PC-3 (cell line): Measurements from ENCODE around the gene IWS1. TPM values are rescaled to one million over a fixed set of nuclear protein-coding genes. Genes with fewer than 3 reads are reported as not detected.

Experiments
- ATAC-seq: fragments of 200-7000 bp; cut with Tn5 transposase; 2 replicates; pipeline ENCODE4 v1.9.1; 2020; ENCODE audit warnings: mild to moderate bottlenecking, moderate library complexity
- BruUV-seq: library from RNA; stranded (reverse); fragments of 400-500 nt; replicated peaks from 2 replicates; lab custom pipeline; 2021; lab: Mats Ljungman, UMichigan
- CTCF ChIA-PET: fragments of 300-600 bp; sonication (Branson Sonifier 250); formaldehyde crosslinking; loops from one replicate; lab custom pipeline; 2022; ENCODE audit warnings: antibody characterized with exemption; lab: Charles Lee
- POLR2A ChIA-PET: fragments of 300-600 bp; sonication (Branson Sonifier 250); formaldehyde crosslinking; loops from one replicate; lab custom pipeline; 2022; ENCODE audit warnings: antibody characterized with exemption; ENCODE audit not compliant: unreplicated experiment; lab: Charles Lee
- DNase-seq: peaks from one replicate; pipeline ENCODE4 v3.0.0-alpha.2; 2015
- H2AFZ ChIP-seq: fragments of 300-600 bp; sonication (generic); 2 replicates; pipeline ENCODE4 v1.6.0; 2016; ENCODE audit warnings: antibody characterized with exemption, low read length
- H3F3A ChIP-seq: fragments of 300-600 bp; sonication (generic); one replicate; pipeline ENCODE4 v1.6.0; 2017; ENCODE audit warnings: antibody characterized with exemption, low read length, control low read depth, mild to moderate bottlenecking; ENCODE audit not compliant: unreplicated experiment
- H3K27ac ChIP-seq: fragments of 300-600 bp; sonication (generic); 2 replicates; pipeline ENCODE4 v1.5.1; 2016; ENCODE audit warnings: mild to moderate bottlenecking, low read length
- H3K27me3 ChIP-seq: fragments of 300-600 bp; sonication (generic); 2 replicates; pipeline ENCODE4 v1.6.1; 2016; ENCODE audit warnings: low read length, mixed read lengths
- H3K36me3 ChIP-seq: fragments of 300-600 bp; sonication (generic); 2 replicates; pipeline ENCODE4 v1.6.1; 2016; ENCODE audit warnings: low read depth, mixed run types, low read length, mixed read lengths
- H3K4me1 ChIP-seq: fragments of 300-600 bp; sonication (generic); 2 replicates; pipeline ENCODE4 v1.5.1; 2016; ENCODE audit warnings: low read length; ENCODE audit not compliant: insufficient read depth
- H3K4me2 ChIP-seq: fragments of 300-600 bp; sonication (generic); 2 replicates; pipeline ENCODE4 v1.6.0; 2016; ENCODE audit warnings: low read length
- H3K4me3 ChIP-seq: fragments of 300-600 bp; sonication (generic); 2 replicates; pipeline ENCODE4 v1.5.1; 2016; ENCODE audit warnings: mild to moderate bottlenecking, low read length, mixed read lengths
- H3K79me2 ChIP-seq: fragments of 300-600 bp; sonication (generic); 2 replicates; pipeline ENCODE4 v1.6.1; 2017; ENCODE audit warnings: low read length, mixed read lengths
- H3K9ac ChIP-seq: fragments of 300-600 bp; sonication (generic); 2 replicates; pipeline ENCODE4 v1.6.0; 2016; ENCODE audit warnings: mild to moderate bottlenecking, low read length
- H3K9me2 ChIP-seq: fragments of 300-600 bp; sonication (generic); replicated peaks from 2 replicates; pipeline ENCODE4 v1.6.1; 2016; ENCODE audit warnings: mixed run types, low read length, mixed read lengths
- H3K9me3 ChIP-seq: fragments of 300-600 bp; sonication (generic); 2 replicates; pipeline ENCODE4 v1.6.1; 2016; ENCODE audit warnings: low read length, mixed read lengths
- H4K20me1 ChIP-seq: fragments of 300-600 bp; sonication (generic); 2 replicates; pipeline ENCODE4 v1.6.1; 2016; ENCODE audit warnings: low read length, mixed read lengths
- EZH2 ChIP-seq: fragments of 300-600 bp; sonication (generic); IDR thresholded peaks from one replicate; pipeline ENCODE4 v1.6.1; 2017; ENCODE audit warnings: antibody characterized with exemption, mild to moderate bottlenecking, low read length; ENCODE audit not compliant: unreplicated experiment
- EZH2phosphoT487 ChIP-seq: fragments of 300-600 bp; sonication (generic); IDR thresholded peaks from 2 replicates; pipeline ENCODE4 v1.6.1; 2018; ENCODE audit warnings: mild to moderate bottlenecking, antibody characterized with exemption, low read length, borderline replicate concordance
- intact Hi-C: fragments of 100-400 bp; cut with micrococcal nuclease; formaldehyde crosslinking; loops from 2 replicates; pipeline ENCODE4 v1.9.0; 2023
- total RNA-seq: library from RNA; depleted of rRNA; stranded (reverse); fragments of >200 nt; gene quantifications from 2 replicates; pipeline ENCODE4 v1.2.3, GENCODE V29; 2014
- TF ChIP-seq, protein P1 (sequence below): fragments of 300-600 bp; sonication (generic); conservative IDR thresholded peaks from 2 replicates; pipeline ENCODE4 v1.5.1; 2017; ENCODE audit warnings: antibody characterized with exemption, low read depth, mild to moderate bottlenecking, low read length

Gene IWS1
- total RNA-seq, 1 experiment from 2014 or later, result 51.4 TPM

DNA sequence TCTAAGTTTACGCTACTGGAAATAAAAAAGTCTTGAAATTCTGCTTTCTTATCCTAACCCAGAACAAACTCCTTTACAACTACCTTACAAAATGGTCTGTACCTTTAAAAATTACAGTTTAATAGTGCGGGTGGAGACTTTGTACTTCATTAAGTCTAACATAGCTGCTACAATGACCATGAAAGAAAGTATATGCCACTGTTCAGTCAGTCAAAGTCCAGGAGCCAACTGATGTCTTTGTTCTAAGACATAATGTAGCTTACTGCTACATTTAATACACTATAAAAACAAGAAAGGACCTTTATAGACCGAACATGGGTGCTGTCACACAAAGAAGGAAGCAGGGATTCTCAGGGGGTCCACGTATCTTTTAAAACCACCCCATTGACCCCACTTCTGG, 36.0 kb downstream of the IWS1 start:
- no peak for TF ChIP-seq EZH2phosphoT487
- TF ChIP-seq EZH2, result no peak
- TF ChIP-seq, protein P1, sequence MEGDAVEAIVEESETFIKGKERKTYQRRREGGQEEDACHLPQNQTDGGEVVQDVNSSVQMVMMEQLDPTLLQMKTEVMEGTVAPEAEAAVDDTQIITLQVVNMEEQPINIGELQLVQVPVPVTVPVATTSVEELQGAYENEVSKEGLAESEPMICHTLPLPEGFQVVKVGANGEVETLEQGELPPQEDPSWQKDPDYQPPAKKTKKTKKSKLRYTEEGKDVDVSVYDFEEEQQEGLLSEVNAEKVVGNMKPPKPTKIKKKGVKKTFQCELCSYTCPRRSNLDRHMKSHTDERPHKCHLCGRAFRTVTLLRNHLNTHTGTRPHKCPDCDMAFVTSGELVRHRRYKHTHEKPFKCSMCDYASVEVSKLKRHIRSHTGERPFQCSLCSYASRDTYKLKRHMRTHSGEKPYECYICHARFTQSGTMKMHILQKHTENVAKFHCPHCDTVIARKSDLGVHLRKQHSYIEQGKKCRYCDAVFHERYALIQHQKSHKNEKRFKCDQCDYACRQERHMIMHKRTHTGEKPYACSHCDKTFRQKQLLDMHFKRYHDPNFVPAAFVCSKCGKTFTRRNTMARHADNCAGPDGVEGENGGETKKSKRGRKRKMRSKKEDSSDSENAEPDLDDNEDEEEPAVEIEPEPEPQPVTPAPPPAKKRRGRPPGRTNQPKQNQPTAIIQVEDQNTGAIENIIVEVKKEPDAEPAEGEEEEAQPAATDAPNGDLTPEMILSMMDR, result no peak
- no peak for ATAC-seq

DNA sequence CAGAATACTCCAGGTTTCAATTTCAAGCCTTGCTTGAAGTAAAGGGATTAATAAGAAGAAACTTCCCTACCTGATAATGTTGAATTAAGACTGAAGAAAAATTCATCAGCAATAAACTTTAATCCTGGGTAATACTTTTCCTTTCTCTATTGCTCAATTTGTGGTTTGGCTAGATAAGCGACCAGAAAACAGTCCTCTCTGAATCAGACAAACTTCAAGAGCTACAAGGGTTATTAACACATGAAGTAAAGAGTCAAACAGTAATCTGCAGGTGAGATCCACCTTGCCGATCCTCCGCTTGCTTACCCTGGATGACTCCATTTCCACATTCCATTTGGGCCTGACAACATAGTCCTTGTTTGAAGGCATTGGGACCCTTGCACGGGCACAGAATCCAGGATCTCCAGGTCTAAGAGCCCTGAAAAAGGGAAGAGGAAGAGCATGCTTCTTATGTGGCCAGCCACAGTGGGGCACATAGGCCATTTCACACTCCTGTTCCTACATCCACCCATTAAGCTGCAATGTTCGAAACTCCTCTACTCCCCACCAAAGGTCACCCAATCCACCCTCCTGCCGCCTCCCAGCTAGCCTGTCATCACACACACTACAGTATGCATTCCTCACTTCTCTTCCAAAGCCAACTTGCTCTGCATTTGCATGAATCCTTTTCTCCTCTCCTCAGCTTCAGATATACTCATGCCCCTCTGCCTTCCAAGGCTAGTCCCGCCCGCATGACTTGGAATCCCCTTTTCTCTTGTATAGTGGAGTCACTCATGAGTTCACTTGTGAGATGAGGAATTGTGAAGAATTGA, 39.8 kb downstream of the IWS1 start:
- POLR2A ChIA-PET, result no interaction called here

More for the DNA sequence above, 36.0 kb downstream of the IWS1 start:
- Histone ChIP-seq H3K27me3 (no peaks in the 10 kb centered on the region), H4K20me1 (no peaks in the 10 kb centered on the region), H3K4me2 (no peak overlapping the region), H3K79me2 (no peaks in the 10 kb centered on the region), H3K36me3 (peaks cover 88% of the 10 kb centered on the region), H3K9me2 (no peaks in the 10 kb centered on the region), H3K9ac (no peak overlapping the region), H3K4me3 (no peak overlapping the region), H3K27ac (no peak overlapping the region), H3K4me1 (no peaks in the 10 kb centered on the region), H3F3A (peaks cover 4% of the 10 kb centered on the region), H2AFZ (no peak overlapping the region), H3K9me3 (no peaks in the 10 kb centered on the region)
- POLR2A ChIA-PET, result no interaction called here
- no TSS peak for BruUV-seq
- CTCF ChIA-PET, result no interaction called here
- intact Hi-C loops, result no loop called here
- DNase-seq, result no peak

More for the DNA sequence above, 39.8 kb downstream of the IWS1 start:
- Histone ChIP-seq H3K27me3 (no peaks in the 10 kb centered on the region), H3K27ac (no peak overlapping the region), H3K9me3 (no peaks in the 10 kb centered on the region), H3K9ac (no peak overlapping the region), H3K4me1 (no peaks in the 10 kb centered on the region), H3K9me2 (no peaks in the 10 kb centered on the region), H3K4me2 (no peak overlapping the region), H2AFZ (no peak overlapping the region), H3K79me2 (no peaks in the 10 kb centered on the region), H4K20me1 (no peaks in the 10 kb centered on the region), H3K4me3 (no peak overlapping the region), H3K36me3 (peaks cover 85% of the 10 kb centered on the region), H3F3A (no peaks in the 10 kb centered on the region)
- TF ChIP-seq EZH2phosphoT487, result no peak
- TF ChIP-seq EZH2, result no peak
- TF ChIP-seq, protein P1, result no peak
- CTCF ChIA-PET, result interaction anchor here (0.7 kb wide), 1 partner anchor 189 kb away, joined by 4 read pairs; the partner anchor contains the start of gene LIMS2
- intact Hi-C loops, result no loop called here
- no peak for ATAC-seq
- no peak for DNase-seq
- BruUV-seq, result no TSS peak
